ELF-1 (cell line): ENCODE measurements around the gene TELO2.

Experiments used
- DNase-seq: peaks from one replicate; pipeline ENCODE4 v3.0.0-alpha.2; 2016; ENCODE audit warnings: low read depth, low spot score

Gene TELO2

GRCh38 chr16:1553946-1554825 lies 61.0 kb downstream of the TELO2 start:
- DNase-seq, result no peak

- DNase-seq, result no peak
Observed at GRCh38 chr16:1554826-1555445, 61.8 kb downstream of the TELO2 start.

DNA sequence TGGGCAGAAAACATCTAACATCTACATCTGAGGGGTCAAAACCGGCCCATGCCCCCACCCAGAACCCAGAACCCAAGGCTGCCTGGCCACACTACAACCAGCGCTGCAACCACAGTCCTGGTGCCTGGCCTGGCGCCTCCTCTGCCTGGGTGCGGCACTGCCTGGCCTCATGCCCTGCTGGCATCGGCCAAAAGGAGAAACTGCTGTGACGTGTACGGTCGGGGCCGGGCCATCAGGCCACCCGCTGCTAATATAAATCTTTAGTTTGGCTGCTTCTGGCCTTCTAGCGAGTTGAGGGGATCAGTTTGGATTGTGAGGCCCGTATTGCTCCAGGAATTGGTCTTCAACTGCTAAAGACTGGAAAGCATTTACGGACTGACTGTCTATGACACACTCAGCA lies 63.1 kb downstream of the TELO2 start:
- no peak for DNase-seq

- DNase-seq, result no peak
Observed at GRCh38 chr16:1557074-1557473, 63.9 kb downstream of the TELO2 start.

- no peak for DNase-seq
Observed at GRCh38 chr16:1557576-1557975, 64.4 kb downstream of the TELO2 start.

DNA sequence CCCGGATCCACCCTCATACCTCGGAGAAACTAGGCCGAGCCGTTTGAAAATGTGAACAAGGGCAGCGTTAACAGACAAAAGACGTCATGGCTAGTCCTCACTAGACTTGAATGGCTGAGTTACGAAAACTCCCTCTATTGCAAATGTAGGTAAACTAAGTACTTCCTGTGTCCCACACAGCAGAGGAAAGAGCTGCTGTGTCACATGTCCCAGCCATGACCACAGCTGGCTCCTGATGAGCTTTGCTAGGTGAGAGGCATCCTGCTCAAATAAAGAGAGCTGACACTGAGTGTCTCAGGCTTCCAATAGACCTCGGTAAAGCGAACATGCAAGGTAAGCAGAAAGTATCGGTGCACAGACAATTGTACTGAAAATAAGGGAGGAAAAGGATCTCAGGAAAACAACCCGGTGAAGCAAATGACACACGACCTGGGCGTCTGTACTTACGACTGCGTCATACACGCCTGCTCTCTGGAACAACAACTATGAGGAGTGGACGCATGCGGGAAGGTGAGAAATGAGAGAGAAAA lies 66.4 kb downstream of the TELO2 start:
- no peak for DNase-seq
